Vagina (tissue), 2 donors: ENCODE results near the gene CCDC154. TPM values are rescaled to one million over a fixed set of nuclear protein-coding genes. Genes with fewer than 3 reads are reported as not detected.
"Not testable (repeated sequence)": the region's sequence is repeated elsewhere in the genome, so short reads cannot be mapped to it uniquely, and the experiment has no call there.

Experiments
- DNase-seq, 2 donors: peaks; one replicate each; pipeline ENCODE4 v3.0.0-alpha.2; 2017; ENCODE audit errors: extremely low spot score in 2 of 2
- H3K27ac ChIP-seq: fragments of 200-600 bp; sonication (generic); one replicate; pipeline ENCODE4 v1.5.1; 2019
- H3K27me3 ChIP-seq: fragments of 200-600 bp; sonication (generic); one replicate; pipeline ENCODE4 v1.5.1; 2019
- H3K36me3 ChIP-seq, 2 donors: fragments of 200-600 bp; sonication (generic); one replicate each; pipeline ENCODE4 v1.5.1; 2017 to 2019
- H3K4me1 ChIP-seq: fragments of 200-600 bp; sonication (generic); one replicate; pipeline ENCODE4 v1.5.1; 2019
- H3K4me3 ChIP-seq, 2 donors: fragments of 200-600 bp; sonication (generic); 1 replicate in 1 of 2; 2 replicates in 1 of 2; pipeline ENCODE4 v1.5.1; 2016 to 2019
- H3K9me3 ChIP-seq: fragments of 200-600 bp; sonication (generic); one replicate; pipeline ENCODE4 v1.5.1; 2019
- POLR2A ChIP-seq, 2 donors: fragments of 450-650 bp; IDR thresholded peaks; one replicate each; pipeline ENCODE4 v1.6.1; 2017; ENCODE audit warnings: antibody characterized with exemption in 2 of 2, mild to moderate bottlenecking in 2 of 2, moderate library complexity in 2 of 2
- POLR2AphosphoS5 ChIP-seq, 2 donors: sonication (generic); formaldehyde crosslinking; IDR thresholded peaks; one replicate each; pipeline ENCODE4 v1.9.0; 2017; ENCODE audit warnings: antibody characterized with exemption in 2 of 2, mild to moderate bottlenecking in 2 of 2, low read depth in 1 of 2; ENCODE audit not compliant: insufficient read depth in 1 of 2
- intact Hi-C: fragments of 100-400 bp; cut with DNase I; formaldehyde crosslinking; loops from one replicate; pipeline ENCODE4 v1.15.1; 2023
- total RNA-seq: library from RNA; depleted of rRNA; stranded (reverse); fragments of >200 nt; gene quantifications from one replicate; pipeline ENCODE4 v1.2.3, GENCODE V29; 2016
- TF ChIP-seq, protein P1 (sequence below), 3 experiments: fragments of 450-650 bp in 2 of 3; fragments of 200-600 bp in 1 of 3; sonication (generic) in 1 of 3; IDR thresholded peaks; one replicate each; pipeline ENCODE4 v1.5.1; 2017 to 2019; ENCODE audit warnings: antibody characterized with exemption in 3 of 3, mild to moderate bottlenecking in 2 of 3, moderate library complexity in 2 of 3

The CCDC154 gene
- total RNA-seq, 1 donor from 2014 or later, result not detected

DNA sequence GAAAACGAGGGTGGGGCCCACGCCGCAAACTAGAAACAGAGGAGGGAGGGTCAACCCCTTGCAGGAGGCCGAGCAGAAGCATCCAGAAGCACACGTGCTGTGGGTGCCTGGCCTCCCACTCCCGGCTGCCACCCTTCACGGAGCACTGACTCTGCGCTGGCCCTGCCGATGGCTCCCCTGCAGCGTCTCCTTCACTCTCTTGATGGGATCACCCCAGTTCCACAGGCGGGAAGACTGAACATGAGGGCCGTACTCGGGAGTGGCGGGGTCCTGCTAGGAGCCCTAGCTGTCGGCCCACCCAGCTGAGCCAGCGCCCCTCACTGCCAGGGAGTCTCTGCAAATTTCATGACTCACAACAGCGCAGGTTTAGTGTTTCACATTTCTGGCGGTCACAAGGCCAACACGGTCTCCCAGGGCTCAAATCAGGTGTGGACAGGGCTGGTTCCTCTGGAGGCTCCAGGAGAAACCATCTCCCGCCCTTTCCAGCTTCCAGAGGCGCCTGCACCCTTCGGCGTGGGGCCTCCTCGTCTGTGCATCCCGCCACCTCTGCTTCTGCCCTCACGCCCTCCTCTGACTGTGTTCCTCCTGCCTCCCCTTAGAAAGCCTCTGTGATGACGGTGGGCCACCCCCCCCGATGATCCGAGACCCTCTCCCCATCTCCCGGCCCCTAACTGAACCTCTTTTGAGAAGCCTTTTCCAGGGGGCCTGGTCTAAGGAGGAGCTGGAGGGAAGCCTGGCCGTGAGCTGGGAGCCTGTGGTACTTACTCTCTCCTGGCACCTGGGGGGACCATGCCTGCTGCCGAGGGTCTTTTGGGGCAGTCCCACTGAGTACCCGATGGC lies 42.4 kb upstream of the CCDC154 start:
- no peaks in the 10 kb centered on the region for H3K4me1 ChIP-seq
- no peaks in the 10 kb centered on the region for H3K36me3 ChIP-seq
- H3K27me3 ChIP-seq, result no peaks in the 10 kb centered on the region
- no peak for DNase-seq
- no peaks in the 10 kb centered on the region for H3K9me3 ChIP-seq
- H3K4me3 ChIP-seq, result no peak overlapping the region
- H3K27ac ChIP-seq, result no peak overlapping the region
- TF ChIP-seq, protein P1, sequence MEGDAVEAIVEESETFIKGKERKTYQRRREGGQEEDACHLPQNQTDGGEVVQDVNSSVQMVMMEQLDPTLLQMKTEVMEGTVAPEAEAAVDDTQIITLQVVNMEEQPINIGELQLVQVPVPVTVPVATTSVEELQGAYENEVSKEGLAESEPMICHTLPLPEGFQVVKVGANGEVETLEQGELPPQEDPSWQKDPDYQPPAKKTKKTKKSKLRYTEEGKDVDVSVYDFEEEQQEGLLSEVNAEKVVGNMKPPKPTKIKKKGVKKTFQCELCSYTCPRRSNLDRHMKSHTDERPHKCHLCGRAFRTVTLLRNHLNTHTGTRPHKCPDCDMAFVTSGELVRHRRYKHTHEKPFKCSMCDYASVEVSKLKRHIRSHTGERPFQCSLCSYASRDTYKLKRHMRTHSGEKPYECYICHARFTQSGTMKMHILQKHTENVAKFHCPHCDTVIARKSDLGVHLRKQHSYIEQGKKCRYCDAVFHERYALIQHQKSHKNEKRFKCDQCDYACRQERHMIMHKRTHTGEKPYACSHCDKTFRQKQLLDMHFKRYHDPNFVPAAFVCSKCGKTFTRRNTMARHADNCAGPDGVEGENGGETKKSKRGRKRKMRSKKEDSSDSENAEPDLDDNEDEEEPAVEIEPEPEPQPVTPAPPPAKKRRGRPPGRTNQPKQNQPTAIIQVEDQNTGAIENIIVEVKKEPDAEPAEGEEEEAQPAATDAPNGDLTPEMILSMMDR (IDR thresholded peaks at IDR 0.05), result no peak
- TF ChIP-seq POLR2AphosphoS5 (IDR thresholded peaks at IDR 0.05; ENCODE audit: insufficient read depth in 1 of 2, low read depth in 1 of 2), result no peak
- TF ChIP-seq POLR2A (IDR thresholded peaks at IDR 0.05), result no peak
- intact Hi-C loops, result no loop called here

DNA sequence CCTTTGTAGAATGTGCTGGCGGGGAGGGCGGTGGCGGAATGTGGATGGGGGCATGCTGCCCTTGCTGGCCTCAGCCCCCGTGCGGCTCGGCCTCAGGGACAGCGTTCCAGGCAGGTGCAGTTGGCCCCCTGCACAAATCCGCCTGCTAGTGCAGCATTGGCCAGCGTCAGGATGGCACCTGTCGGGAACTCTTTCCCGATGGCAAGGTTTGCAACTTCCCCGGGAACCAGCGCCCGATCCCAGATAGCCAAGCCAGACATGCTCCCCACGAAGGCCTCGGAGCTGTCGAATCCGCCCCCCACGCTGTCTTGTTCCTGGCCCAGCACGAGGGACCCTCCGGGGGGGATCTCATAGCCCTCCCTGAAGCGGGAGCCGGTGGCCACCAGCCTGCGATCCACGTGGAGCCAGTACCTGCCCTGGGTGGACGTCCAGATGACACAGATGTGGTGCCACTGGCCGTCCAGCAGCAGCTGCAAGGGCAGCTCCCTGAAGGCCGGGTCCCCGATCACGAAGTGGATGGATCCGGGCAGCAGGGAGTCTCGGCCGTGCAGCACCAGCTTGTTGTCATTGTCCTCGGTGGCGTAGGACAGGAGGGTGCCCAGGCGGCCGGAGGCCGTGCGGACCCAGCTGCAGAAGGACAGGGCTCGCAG lies 41.6 kb upstream of the CCDC154 start:
- no peaks in the 10 kb centered on the region for H3K36me3 ChIP-seq
- no peak overlapping the region for H3K4me3 ChIP-seq
- H3K27ac ChIP-seq, result no peak overlapping the region
- TF ChIP-seq POLR2A (IDR thresholded peaks at IDR 0.05) (no peak), POLR2AphosphoS5 (IDR thresholded peaks at IDR 0.05; ENCODE audit: insufficient read depth in 1 of 2, low read depth in 1 of 2) (no peak)
- TF ChIP-seq, protein P1 (IDR thresholded peaks at IDR 0.05), result no peak
- H3K4me1 ChIP-seq, result no peaks in the 10 kb centered on the region
- no peaks in the 10 kb centered on the region for H3K27me3 ChIP-seq
- intact Hi-C loops, result no loop called here
- DNase-seq, result no peak
- H3K9me3 ChIP-seq, result no peaks in the 10 kb centered on the region

DNA sequence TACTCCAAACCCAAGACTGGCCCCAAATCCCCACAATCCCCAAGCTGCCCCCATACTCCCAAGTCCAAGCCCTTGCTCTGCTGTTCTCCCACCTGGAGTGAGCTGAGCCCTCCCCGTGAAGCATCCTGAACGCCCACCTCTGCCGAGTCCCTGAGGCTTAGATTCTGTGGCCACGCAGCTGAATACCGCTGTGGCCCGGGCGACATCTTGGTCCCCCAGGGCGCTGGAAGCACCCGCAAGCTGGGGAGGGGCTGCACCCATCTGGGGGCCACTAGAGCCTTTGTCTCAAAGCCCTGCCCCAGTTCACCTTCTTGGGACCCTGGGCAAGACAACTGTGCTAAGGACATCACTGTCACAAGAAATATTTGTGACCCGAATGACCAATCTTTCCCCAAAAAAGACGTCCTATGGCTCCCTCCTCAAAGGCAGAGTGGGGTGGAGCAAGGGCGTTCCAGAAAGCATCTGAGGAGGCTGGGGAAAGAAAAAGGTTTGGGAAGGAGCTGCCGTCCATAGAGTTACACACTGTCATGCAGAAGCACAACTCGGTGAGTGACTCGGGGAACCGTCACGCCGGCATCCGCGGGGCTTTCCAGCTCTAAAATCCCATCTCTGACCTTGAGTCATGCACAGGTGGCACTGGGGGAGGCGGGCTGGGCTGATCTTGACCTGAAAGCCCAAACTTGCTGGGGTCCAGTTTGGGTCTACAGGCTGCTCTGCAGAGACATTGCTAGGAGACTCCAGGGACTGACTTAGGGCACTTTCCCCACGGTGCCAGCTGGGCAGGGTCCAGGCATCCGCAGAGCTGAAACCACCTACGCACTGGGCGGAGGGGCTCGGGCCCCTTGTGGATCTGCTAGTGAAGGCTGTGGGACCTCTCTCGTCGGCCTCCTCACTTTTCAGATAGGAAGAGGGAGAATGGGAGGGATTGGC lies 37.8 kb upstream of the CCDC154 start:
- DNase-seq, result no peak
- no peak overlapping the region for H3K4me3 ChIP-seq
- intact Hi-C loops, result no loop called here
- no peak for TF ChIP-seq POLR2A (IDR thresholded peaks at IDR 0.05)
- no peak overlapping the region for H3K27ac ChIP-seq
- no peaks in the 10 kb centered on the region for H3K9me3 ChIP-seq
- H3K4me1 ChIP-seq, result no peaks in the 10 kb centered on the region
- no peaks in the 10 kb centered on the region for H3K27me3 ChIP-seq
- H3K36me3 ChIP-seq, result no peaks in the 10 kb centered on the region

DNA sequence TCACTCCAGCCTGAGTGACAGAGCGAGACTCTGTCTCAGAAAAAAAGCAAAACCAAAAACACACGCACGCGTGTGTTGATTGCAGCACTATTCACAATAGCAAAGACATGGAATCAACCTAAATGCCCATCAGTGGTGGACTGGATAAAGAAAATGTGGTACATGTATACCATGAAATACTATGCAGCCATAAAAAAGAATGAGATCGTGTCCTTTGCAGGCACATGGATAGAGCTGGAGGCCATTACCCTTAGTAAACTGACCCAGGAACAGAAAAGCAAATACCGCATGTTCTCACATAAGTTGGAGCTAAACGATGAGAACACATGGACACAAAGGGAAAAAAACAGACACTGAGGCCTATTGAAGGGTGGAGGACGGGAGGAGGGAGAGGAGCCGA lies 34.6 kb upstream of the CCDC154 start:
- H3K27me3 ChIP-seq, H3K36me3 ChIP-seq, DNase-seq, H3K4me3 ChIP-seq, H3K9me3 ChIP-seq, H3K27ac ChIP-seq, intact Hi-C loops: not testable (repeated sequence)
- H3K4me1 ChIP-seq, result peaks cover 12% of the 10 kb centered on the region

DNA sequence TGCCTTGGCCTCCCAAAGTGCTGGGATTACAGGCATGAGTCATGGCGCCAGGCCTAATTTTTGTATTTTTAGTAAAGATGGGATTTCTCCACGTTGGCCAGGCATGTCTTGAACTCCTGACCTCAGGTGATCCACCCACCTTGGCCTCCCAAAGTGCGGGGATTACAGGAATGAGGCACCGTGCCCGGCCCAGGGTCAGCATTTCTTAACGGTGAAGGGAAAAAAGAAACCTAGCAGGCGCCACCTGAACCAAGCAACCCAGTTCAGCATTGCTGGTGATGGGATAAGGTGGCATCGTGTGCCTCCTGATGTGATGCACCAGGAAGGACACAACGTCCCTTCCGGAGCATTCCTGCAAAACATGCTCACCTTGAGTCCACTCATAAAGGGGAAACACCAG lies 32.7 kb upstream of the CCDC154 start:
- intact Hi-C loops, result no loop called here
- Histone ChIP-seq H3K36me3 (no peaks in the 10 kb centered on the region), H3K4me3 (no peak overlapping the region), H3K27me3 (no peaks in the 10 kb centered on the region), H3K9me3 (no peaks in the 10 kb centered on the region), H3K4me1 (peaks cover 20% of the 10 kb centered on the region), H3K27ac (no peak overlapping the region)
- no peak for DNase-seq
- TF ChIP-seq, protein P1 (IDR thresholded peaks at IDR 0.05), result no peak
- TF ChIP-seq POLR2A (IDR thresholded peaks at IDR 0.05) (no peak), POLR2AphosphoS5 (IDR thresholded peaks at IDR 0.05; ENCODE audit: insufficient read depth in 1 of 2, low read depth in 1 of 2) (no peak)
